ENCODE measurements around the gene BBOX1.
"Not testable (repeated sequence)": the region's sequence is repeated elsewhere in the genome, so short reads cannot be mapped to it uniquely, and the experiment has no call there.

BBOX1 gene

GRCh38 chr11:27130806-27131205, 90.2 kb downstream of the BBOX1 start:
- no peak for DNase-seq

- DNase-seq = not testable (repeated sequence)
Measured at GRCh38 chr11:27135924-27136329, 95.3 kb downstream of the BBOX1 start.

- no peak for DNase-seq
Measured at GRCh38 chr11:27138716-27139115, 98.1 kb downstream of the BBOX1 start.

GRCh38 chr11:27139742-27140367, 99.2 kb downstream of the BBOX1 start:
- DNase-seq = no peak

- DNase-seq = no peak
Measured at GRCh38 chr11:27141576-27141975, 101.0 kb downstream of the BBOX1 start.

GRCh38 chr11:27147916-27148315, 107.3 kb downstream of the BBOX1 start:
- DNase-seq = no peak

- DNase-seq = no peak
Measured at GRCh38 chr11:27148506-27148905, 107.9 kb downstream of the BBOX1 start.

GRCh38 chr11:27150098-27150497, 109.5 kb downstream of the BBOX1 start:
- DNase-seq = no peak

GRCh38 chr11:27153136-27153535, 112.5 kb downstream of the BBOX1 start:
- no peak for DNase-seq

- peak; percentile 72 for DNase-seq
Measured at GRCh38 chr11:27158456-27159334, 118.1 kb downstream of the BBOX1 start.

GRCh38 chr11:27159335-27159679, 118.7 kb downstream of the BBOX1 start:
- no peak for DNase-seq

- DNase-seq = no peak
Measured at GRCh38 chr11:27161071-27161470, 120.5 kb downstream of the BBOX1 start.

- DNase-seq = no peak
Measured at GRCh38 chr11:27162237-27162636, 121.6 kb downstream of the BBOX1 start.

GRCh38 chr11:27166130-27166529, 125.5 kb downstream of the BBOX1 start:
- no peak for DNase-seq

- DNase-seq = no peak
Measured at GRCh38 chr11:27171376-27171958, 130.9 kb downstream of the BBOX1 start.

GRCh38 chr11:27173545-27173944, 132.9 kb downstream of the BBOX1 start:
- no peak for DNase-seq

- DNase-seq = no peak
Measured at GRCh38 chr11:27174021-27174420, 133.4 kb downstream of the BBOX1 start.

- no peak for DNase-seq
Measured at GRCh38 chr11:27174672-27175210, 134.1 kb downstream of the BBOX1 start.

- DNase-seq = not testable (repeated sequence)
Measured at GRCh38 chr11:27175562-27175961, 134.9 kb downstream of the BBOX1 start.
